Measurements from ENCODE around the gene PTGER3.

Gene PTGER3

GRCh38 chr1:71049951-71050598 lies 2.5 kb upstream of the PTGER3 start:
- Histone ChIP-seq H3K27ac (ENCODE audit: low read length) (no peak overlapping the region), H3K9ac (ENCODE audit: low read length) (no peak overlapping the region), H3K9me3 (ENCODE audit: control insufficient read depth, low read depth, low read length) (no peaks in the 10 kb centered on the region), H3K36me3 (ENCODE audit: control insufficient read depth, low read depth, low read length) (no peaks in the 10 kb centered on the region), H3K4me3 (ENCODE audit: low read length) (no peak overlapping the region), H3K27me3 (ENCODE audit: control insufficient read depth, insufficient read depth, low read length) (peaks cover 33% of the 10 kb centered on the region), H3K4me1 (ENCODE audit: control insufficient read depth, low read depth, low read length) (peaks cover 6% of the 10 kb centered on the region)

GRCh38 chr1:71046891-71047634 lies 553 bp downstream of the PTGER3 start:
- H3K4me1 ChIP-seq (ENCODE audit: control insufficient read depth, low read depth, low read length): peaks cover 6% of the 10 kb centered on the region
- H3K36me3 ChIP-seq (ENCODE audit: control insufficient read depth, low read depth, low read length): no peaks in the 10 kb centered on the region
- H3K9ac ChIP-seq (ENCODE audit: low read length): no peak overlapping the region
- H3K27ac ChIP-seq (ENCODE audit: low read length): no peak overlapping the region
- no peaks in the 10 kb centered on the region for H3K9me3 ChIP-seq (ENCODE audit: control insufficient read depth, low read depth, low read length)
- H3K4me3 ChIP-seq (ENCODE audit: low read length): peak overlapping the region; percentile 63
- peaks cover 33% of the 10 kb centered on the region for H3K27me3 ChIP-seq (ENCODE audit: control insufficient read depth, insufficient read depth, low read length)

DNA sequence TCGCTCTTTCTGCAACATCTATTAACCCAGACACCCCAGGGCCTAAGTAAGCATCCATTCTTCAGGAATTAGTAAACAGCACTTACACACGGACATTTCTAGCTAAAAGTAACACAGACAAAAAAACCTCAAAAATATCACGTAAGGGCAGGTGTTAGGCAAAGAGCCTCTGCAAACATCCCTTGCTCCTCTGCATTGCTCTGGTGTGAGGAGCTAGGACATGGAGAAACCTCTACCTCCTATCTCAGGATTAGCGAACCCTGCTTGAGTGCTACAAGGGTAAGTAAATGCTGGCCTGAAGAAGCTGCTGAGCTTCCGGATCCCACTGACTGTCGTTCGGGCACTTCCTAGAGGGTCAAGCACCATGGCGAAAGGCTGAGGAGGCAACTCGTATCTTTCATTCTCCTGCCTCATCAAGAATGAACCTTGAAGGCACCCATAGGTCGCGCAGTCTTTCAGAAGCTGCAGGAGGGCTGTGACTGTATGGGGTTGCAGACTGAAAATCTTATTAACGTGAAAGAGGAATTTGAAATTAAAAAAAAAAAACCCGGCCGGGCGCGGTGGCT lies 2.1 kb downstream of the PTGER3 start:
- H3K27ac ChIP-seq (ENCODE audit: low read length): no peak overlapping the region
- H3K36me3 ChIP-seq (ENCODE audit: control insufficient read depth, low read depth, low read length): no peaks in the 10 kb centered on the region
- peaks cover 33% of the 10 kb centered on the region for H3K27me3 ChIP-seq (ENCODE audit: control insufficient read depth, insufficient read depth, low read length)
- H3K4me3 ChIP-seq (ENCODE audit: low read length): no peak overlapping the region
- H3K9ac ChIP-seq (ENCODE audit: low read length): no peak overlapping the region
- H3K4me1 ChIP-seq (ENCODE audit: control insufficient read depth, low read depth, low read length): peaks cover 6% of the 10 kb centered on the region
- no peaks in the 10 kb centered on the region for H3K9me3 ChIP-seq (ENCODE audit: control insufficient read depth, low read depth, low read length)

DNA sequence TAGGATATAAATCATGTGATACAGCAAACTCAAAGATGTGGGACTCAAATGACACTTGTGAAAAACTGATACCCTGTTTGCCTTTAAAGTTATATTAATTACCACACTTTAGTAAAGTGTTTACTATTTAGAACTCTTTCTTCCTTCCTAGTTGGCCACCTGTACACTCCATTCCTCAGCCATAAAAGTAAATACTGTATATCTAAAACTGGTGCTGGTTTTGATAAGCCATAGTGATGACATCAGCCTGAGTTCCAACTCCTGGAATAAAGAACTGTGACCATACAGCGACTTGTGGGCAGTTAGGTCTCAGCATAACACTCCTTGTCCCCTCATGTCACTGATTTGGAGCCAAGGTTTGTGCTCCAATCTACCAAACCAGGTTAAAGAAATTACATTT lies 2.8 kb downstream of the PTGER3 start:
- peaks cover 6% of the 10 kb centered on the region for H3K4me1 ChIP-seq (ENCODE audit: control insufficient read depth, low read depth, low read length)
- no peaks in the 10 kb centered on the region for H3K9me3 ChIP-seq (ENCODE audit: control insufficient read depth, low read depth, low read length)
- H3K4me3 ChIP-seq (ENCODE audit: low read length): no peak overlapping the region
- peaks cover 33% of the 10 kb centered on the region for H3K27me3 ChIP-seq (ENCODE audit: control insufficient read depth, insufficient read depth, low read length)
- H3K9ac ChIP-seq (ENCODE audit: low read length): no peak overlapping the region
- no peaks in the 10 kb centered on the region for H3K36me3 ChIP-seq (ENCODE audit: control insufficient read depth, low read depth, low read length)
- H3K27ac ChIP-seq (ENCODE audit: low read length): no peak overlapping the region

DNA sequence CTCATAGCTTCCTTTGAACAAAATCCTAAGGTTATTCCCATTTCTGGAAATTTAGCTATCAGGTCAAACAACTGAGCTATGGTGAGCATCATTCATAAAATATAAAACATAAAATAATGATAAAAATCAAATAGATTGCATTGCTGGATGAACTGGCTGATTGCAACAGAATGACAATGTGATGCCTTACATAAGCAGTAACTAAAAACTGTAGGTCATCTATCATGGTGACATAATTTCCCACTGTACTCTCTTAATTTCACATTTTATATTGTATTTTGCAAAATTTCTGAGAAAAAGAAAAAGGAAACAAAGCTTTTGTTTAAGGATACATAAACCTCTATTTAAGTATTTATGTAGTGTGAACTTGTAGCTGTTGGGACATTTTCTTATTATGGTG lies 4.6 kb downstream of the PTGER3 start:
- no peak overlapping the region for H3K9ac ChIP-seq (ENCODE audit: low read length)
- H3K9me3 ChIP-seq (ENCODE audit: control insufficient read depth, low read depth, low read length): no peaks in the 10 kb centered on the region
- H3K4me3 ChIP-seq (ENCODE audit: low read length): no peak overlapping the region
- H3K4me1 ChIP-seq (ENCODE audit: control insufficient read depth, low read depth, low read length): peaks cover 2% of the 10 kb centered on the region
- no peaks in the 10 kb centered on the region for H3K36me3 ChIP-seq (ENCODE audit: control insufficient read depth, low read depth, low read length)
- no peak overlapping the region for H3K27ac ChIP-seq (ENCODE audit: low read length)
- peaks cover 20% of the 10 kb centered on the region for H3K27me3 ChIP-seq (ENCODE audit: control insufficient read depth, insufficient read depth, low read length)

- peaks cover 7% of the 10 kb centered on the region for H3K27me3 ChIP-seq (ENCODE audit: control insufficient read depth, insufficient read depth, low read length)
- no peak overlapping the region for H3K4me3 ChIP-seq (ENCODE audit: low read length)
- H3K27ac ChIP-seq (ENCODE audit: low read length): no peak overlapping the region
- no peaks in the 10 kb centered on the region for H3K9me3 ChIP-seq (ENCODE audit: control insufficient read depth, low read depth, low read length)
- no peak overlapping the region for H3K9ac ChIP-seq (ENCODE audit: low read length)
- no peaks in the 10 kb centered on the region for H3K4me1 ChIP-seq (ENCODE audit: control insufficient read depth, low read depth, low read length)
- no peaks in the 10 kb centered on the region for H3K36me3 ChIP-seq (ENCODE audit: control insufficient read depth, low read depth, low read length)
These were observed 5.8 kb downstream of the PTGER3 start for GRCh38 chr1:71041806-71042205.

DNA sequence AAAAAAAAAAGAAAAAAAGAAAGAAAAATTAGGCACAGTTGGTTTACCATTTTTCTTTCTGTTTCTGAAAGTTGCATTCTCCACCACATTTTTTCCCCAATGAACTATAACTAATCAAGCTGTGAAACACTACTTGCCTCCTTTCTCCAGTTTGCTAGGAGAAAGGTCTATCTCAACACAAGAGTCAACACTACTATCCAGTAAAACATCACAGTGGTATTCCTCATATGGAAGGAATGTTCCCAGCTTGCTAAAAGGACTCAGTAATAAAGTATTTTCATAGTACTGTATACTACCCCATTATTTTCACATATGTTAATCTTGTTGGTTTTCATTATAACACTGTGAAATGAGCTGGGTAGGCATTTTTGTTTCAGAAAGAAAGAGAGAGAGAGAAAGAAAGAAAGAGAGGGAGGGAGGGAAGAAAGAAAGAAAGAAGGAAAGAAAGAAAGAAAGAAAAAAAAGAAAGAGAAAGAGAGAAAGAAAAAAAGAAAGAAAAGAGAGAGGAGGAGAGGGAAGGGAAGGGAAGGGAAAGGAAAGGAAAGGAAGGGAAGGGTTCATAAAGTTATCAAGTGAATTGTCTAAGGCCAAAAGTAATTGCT lies 7.9 kb downstream of the PTGER3 start:
- no peak overlapping the region for H3K9ac ChIP-seq (ENCODE audit: low read length)
- no peaks in the 10 kb centered on the region for H3K9me3 ChIP-seq (ENCODE audit: control insufficient read depth, low read depth, low read length)
- no peak overlapping the region for H3K4me3 ChIP-seq (ENCODE audit: low read length)
- H3K27me3 ChIP-seq (ENCODE audit: control insufficient read depth, insufficient read depth, low read length): no peaks in the 10 kb centered on the region
- H3K36me3 ChIP-seq (ENCODE audit: control insufficient read depth, low read depth, low read length): no peaks in the 10 kb centered on the region
- H3K27ac ChIP-seq (ENCODE audit: low read length): no peak overlapping the region
- H3K4me1 ChIP-seq (ENCODE audit: control insufficient read depth, low read depth, low read length): no peaks in the 10 kb centered on the region

GRCh38 chr1:71038942-71039341 lies 8.7 kb downstream of the PTGER3 start:
- Histone ChIP-seq H3K4me1 (ENCODE audit: control insufficient read depth, low read depth, low read length) (no peaks in the 10 kb centered on the region), H3K27me3 (ENCODE audit: control insufficient read depth, insufficient read depth, low read length) (no peaks in the 10 kb centered on the region), H3K9ac (ENCODE audit: low read length) (no peak overlapping the region), H3K36me3 (ENCODE audit: control insufficient read depth, low read depth, low read length) (no peaks in the 10 kb centered on the region), H3K9me3 (ENCODE audit: control insufficient read depth, low read depth, low read length) (no peaks in the 10 kb centered on the region), H3K4me3 (ENCODE audit: low read length) (no peak overlapping the region), H3K27ac (ENCODE audit: low read length) (no peak overlapping the region)

DNA sequence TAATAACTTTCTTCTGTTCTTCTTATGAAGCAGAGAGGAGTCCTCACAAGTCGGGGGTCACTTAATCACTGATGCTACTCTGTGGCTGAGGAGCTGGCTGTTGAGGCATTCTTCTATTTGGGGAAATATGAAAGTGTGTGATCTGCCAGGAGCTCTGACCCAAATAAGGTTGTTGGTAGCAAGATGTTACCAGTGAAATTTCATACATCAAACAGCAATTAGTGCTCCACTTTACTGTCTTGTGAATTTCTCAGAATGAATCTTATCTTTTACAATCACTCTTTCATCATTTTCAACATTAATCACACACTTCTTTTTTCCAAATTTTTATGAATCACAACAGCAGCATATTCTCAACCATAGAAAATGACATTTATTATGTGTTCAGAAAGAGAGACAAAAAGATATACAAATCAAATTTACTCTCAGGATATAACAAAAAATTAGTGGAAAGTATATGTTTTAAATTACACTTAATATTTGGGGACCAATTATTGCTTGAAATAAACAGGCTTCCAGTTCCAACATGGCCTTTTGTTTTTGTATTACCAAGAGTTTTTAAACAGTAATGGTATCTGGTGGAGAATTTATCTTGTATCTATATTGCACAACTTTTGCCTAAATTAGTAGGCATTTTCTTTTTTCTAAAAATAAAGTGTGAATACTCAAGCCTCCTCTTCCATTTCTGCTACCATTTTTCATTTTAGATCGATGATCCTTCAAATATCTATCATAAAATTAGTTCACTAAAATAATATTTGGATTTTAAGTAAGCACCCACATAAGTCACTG lies 9.6 kb downstream of the PTGER3 start:
- Histone ChIP-seq H3K27ac (ENCODE audit: low read length) (no peak overlapping the region), H3K4me3 (ENCODE audit: low read length) (no peak overlapping the region), H3K9ac (ENCODE audit: low read length) (no peak overlapping the region), H3K9me3 (ENCODE audit: control insufficient read depth, low read depth, low read length) (no peaks in the 10 kb centered on the region), H3K27me3 (ENCODE audit: control insufficient read depth, insufficient read depth, low read length) (no peaks in the 10 kb centered on the region), H3K4me1 (ENCODE audit: control insufficient read depth, low read depth, low read length) (no peaks in the 10 kb centered on the region), H3K36me3 (ENCODE audit: control insufficient read depth, low read depth, low read length) (no peaks in the 10 kb centered on the region)

GRCh38 chr1:71037066-71037465 lies 10.6 kb downstream of the PTGER3 start:
- no peaks in the 10 kb centered on the region for H3K27me3 ChIP-seq (ENCODE audit: control insufficient read depth, insufficient read depth, low read length)
- H3K9ac ChIP-seq (ENCODE audit: low read length): no peak overlapping the region
- no peaks in the 10 kb centered on the region for H3K4me1 ChIP-seq (ENCODE audit: control insufficient read depth, low read depth, low read length)
- H3K4me3 ChIP-seq (ENCODE audit: low read length): no peak overlapping the region
- H3K36me3 ChIP-seq (ENCODE audit: control insufficient read depth, low read depth, low read length): no peaks in the 10 kb centered on the region
- H3K27ac ChIP-seq (ENCODE audit: low read length): no peak overlapping the region
- no peaks in the 10 kb centered on the region for H3K9me3 ChIP-seq (ENCODE audit: control insufficient read depth, low read depth, low read length)

- no peaks in the 10 kb centered on the region for H3K27me3 ChIP-seq (ENCODE audit: control insufficient read depth, insufficient read depth, low read length)
- no peak overlapping the region for H3K9ac ChIP-seq (ENCODE audit: low read length)
- H3K9me3 ChIP-seq (ENCODE audit: control insufficient read depth, low read depth, low read length): no peaks in the 10 kb centered on the region
- H3K4me3 ChIP-seq (ENCODE audit: low read length): no peak overlapping the region
- H3K4me1 ChIP-seq (ENCODE audit: control insufficient read depth, low read depth, low read length): no peaks in the 10 kb centered on the region
- no peaks in the 10 kb centered on the region for H3K36me3 ChIP-seq (ENCODE audit: control insufficient read depth, low read depth, low read length)
- no peak overlapping the region for H3K27ac ChIP-seq (ENCODE audit: low read length)
These were observed 14.5 kb downstream of the PTGER3 start for GRCh38 chr1:71033136-71033535.
